Osteoblast (primary cell): ENCODE measurements around the gene NOL3. TPM values are rescaled to one million over a fixed set of nuclear protein-coding genes. Genes with fewer than 3 reads are reported as not detected.
A peak's percentile ranks its signal among the peaks of the same experiment; 100 is the strongest.

Experiments used
- DNase-seq: peaks from one replicate; pipeline ENCODE4 v3.0.0; 2011; ENCODE audit warnings: low spot score, mixed read lengths; ENCODE audit not compliant: insufficient read length; ENCODE audit errors: missing footprints
- H2AFZ ChIP-seq: 2 replicates; pipeline ENCODE4 v1.6.0; 2011; ENCODE audit warnings: mild to moderate bottlenecking, low read length
- H3K27ac ChIP-seq: 2 replicates; pipeline ENCODE4 v1.5.1; 2011; ENCODE audit warnings: mild to moderate bottlenecking, low read depth, low read length, moderate library complexity
- H3K27me3 ChIP-seq: 2 replicates; pipeline ENCODE4 v1.6.0; 2012; ENCODE audit warnings: mild to moderate bottlenecking, control low read depth, inconsistent platforms, low read length, moderate library complexity; ENCODE audit not compliant: insufficient read depth
- H3K36me3 ChIP-seq: 2 replicates; pipeline ENCODE4 v1.5.1; 2011; ENCODE audit warnings: mild to moderate bottlenecking, low read length, control low read depth, moderate library complexity; ENCODE audit not compliant: insufficient read depth
- H3K4me1 ChIP-seq: 2 replicates; pipeline ENCODE4 v1.5.1; 2011; ENCODE audit warnings: mild to moderate bottlenecking, low read length, control low read depth, moderate library complexity; ENCODE audit not compliant: insufficient read depth
- H3K4me2 ChIP-seq: 2 replicates; pipeline ENCODE4 v1.6.0; 2011; ENCODE audit warnings: mild to moderate bottlenecking, low read length; ENCODE audit not compliant: insufficient read depth
- H3K4me3 ChIP-seq: fragments of 200-600 bp; sonication (generic); 3 replicates; pipeline ENCODE4 v1.5.1; 2012; ENCODE audit warnings: mild to moderate bottlenecking, low read length, inconsistent platforms; ENCODE audit not compliant: insufficient read depth
- H3K79me2 ChIP-seq: 2 replicates; pipeline ENCODE4 v1.6.0; 2012; ENCODE audit warnings: mild to moderate bottlenecking, low read length, control low read depth, inconsistent platforms; ENCODE audit not compliant: insufficient read depth
- H3K9me3 ChIP-seq: 2 replicates; pipeline ENCODE4 v1.5.1; 2011; ENCODE audit warnings: low read depth, low read length, control low read depth
- H4K20me1 ChIP-seq: 2 replicates; pipeline ENCODE4 v1.6.0; 2012; ENCODE audit warnings: mild to moderate bottlenecking, low read length, control low read depth; ENCODE audit not compliant: insufficient read depth
- total RNA-seq: library from RNA; depleted of rRNA; stranded (reverse); fragments of >200 nt; gene quantifications from 2 replicates; pipeline ENCODE4 v1.2.3, GENCODE V29; 2012
- TF ChIP-seq, protein P1 (sequence below): IDR thresholded peaks from 2 replicates; pipeline ENCODE4 v1.5.1; 2011; ENCODE audit warnings: mild to moderate bottlenecking, low read depth, low read length, moderate library complexity; ENCODE audit errors: extremely low read depth

The NOL3 gene
- total RNA-seq, 1 donor: 10.9 TPM

DNA sequence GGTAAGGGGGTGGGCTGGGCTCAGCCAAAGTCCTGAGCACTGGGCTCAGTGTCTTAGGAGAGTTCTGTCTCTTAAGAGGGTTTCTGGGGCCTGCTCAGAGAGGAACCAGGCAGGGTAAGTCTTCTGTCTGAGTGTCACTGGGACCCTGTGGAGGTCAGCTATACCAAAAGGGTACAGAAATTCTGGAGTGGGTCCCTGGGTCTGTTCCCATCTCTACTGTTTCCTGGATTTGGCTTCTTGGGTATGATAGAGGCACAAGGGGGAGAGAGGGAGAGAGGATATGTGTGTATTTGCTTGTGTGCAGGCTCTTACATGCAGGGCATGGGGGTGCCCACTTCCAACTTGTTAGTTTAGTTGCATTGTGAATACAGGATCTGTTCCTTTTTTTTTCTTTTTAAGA lies 23.2 kb downstream of the NOL3 start:
- H2AFZ ChIP-seq: no peak overlapping the region
- DNase-seq: peak; percentile 59
- peaks cover 49% of the 10 kb centered on the region for H3K36me3 ChIP-seq
- peak overlapping the region; percentile 98 for H3K4me2 ChIP-seq
- TF ChIP-seq, protein P1, sequence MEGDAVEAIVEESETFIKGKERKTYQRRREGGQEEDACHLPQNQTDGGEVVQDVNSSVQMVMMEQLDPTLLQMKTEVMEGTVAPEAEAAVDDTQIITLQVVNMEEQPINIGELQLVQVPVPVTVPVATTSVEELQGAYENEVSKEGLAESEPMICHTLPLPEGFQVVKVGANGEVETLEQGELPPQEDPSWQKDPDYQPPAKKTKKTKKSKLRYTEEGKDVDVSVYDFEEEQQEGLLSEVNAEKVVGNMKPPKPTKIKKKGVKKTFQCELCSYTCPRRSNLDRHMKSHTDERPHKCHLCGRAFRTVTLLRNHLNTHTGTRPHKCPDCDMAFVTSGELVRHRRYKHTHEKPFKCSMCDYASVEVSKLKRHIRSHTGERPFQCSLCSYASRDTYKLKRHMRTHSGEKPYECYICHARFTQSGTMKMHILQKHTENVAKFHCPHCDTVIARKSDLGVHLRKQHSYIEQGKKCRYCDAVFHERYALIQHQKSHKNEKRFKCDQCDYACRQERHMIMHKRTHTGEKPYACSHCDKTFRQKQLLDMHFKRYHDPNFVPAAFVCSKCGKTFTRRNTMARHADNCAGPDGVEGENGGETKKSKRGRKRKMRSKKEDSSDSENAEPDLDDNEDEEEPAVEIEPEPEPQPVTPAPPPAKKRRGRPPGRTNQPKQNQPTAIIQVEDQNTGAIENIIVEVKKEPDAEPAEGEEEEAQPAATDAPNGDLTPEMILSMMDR: no peak
- H3K79me2 ChIP-seq: peaks cover 42% of the 10 kb centered on the region
- peak overlapping the region; percentile 76 for H3K27ac ChIP-seq
- H4K20me1 ChIP-seq: peaks cover 44% of the 10 kb centered on the region
- H3K4me1 ChIP-seq: peaks cover 30% of the 10 kb centered on the region
- H3K9me3 ChIP-seq: no peaks in the 10 kb centered on the region
- no peaks in the 10 kb centered on the region for H3K27me3 ChIP-seq
- peak overlapping the region; percentile 88 for H3K4me3 ChIP-seq

DNA sequence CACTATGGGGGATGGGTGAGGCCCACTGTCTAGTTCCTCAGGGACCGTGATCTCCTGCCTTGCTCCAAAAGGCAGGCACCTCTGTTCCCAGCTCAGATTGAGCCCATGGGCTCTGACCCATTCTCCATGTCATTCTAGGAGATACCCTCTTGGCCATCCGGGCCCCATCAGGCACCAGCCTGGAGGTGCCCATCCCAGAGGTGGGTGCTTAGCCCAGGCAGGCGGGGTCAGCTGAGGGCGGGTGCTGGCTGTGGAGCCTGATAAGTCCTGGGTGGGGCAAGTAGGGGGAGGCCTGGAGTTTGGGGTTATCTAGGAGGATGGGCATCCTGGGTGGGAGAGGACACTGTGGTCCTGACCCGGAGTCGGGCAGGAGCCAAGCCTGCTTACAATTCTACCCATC lies 23.9 kb downstream of the NOL3 start:
- Histone ChIP-seq H3K9me3 (no peaks in the 10 kb centered on the region), H3K27me3 (no peaks in the 10 kb centered on the region), H4K20me1 (peaks cover 46% of the 10 kb centered on the region), H3K27ac (no peak overlapping the region), H3K4me3 (no peak overlapping the region), H3K4me1 (peaks cover 30% of the 10 kb centered on the region), H3K36me3 (peaks cover 49% of the 10 kb centered on the region), H2AFZ (no peak overlapping the region), H3K4me2 (peak overlapping the region; percentile 98), H3K79me2 (peaks cover 42% of the 10 kb centered on the region)
- TF ChIP-seq, protein P1: no peak
- DNase-seq: no peak

DNA sequence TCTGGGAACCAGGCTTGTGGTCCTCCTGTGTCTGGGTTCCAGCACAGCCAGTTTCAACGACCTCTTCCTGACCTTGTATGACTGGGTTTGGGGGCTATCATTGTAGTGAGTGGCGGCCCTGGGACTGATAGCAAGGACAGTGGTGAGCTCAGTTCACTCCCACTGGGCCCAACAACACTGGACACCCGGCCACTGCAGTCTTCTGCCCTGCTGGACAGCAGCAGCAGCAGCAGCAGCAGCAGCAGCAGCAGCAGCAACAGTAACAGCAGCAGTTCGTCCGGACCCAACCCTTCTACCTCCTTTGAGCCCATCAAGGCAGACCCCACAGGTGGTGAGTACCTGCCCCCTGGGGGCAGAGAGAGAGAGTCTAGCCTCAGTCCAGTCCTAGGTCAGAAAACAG lies 25.3 kb downstream of the NOL3 start:
- peak; percentile 67 for DNase-seq
- TF ChIP-seq, protein P1: no peak
- H3K4me1 ChIP-seq: peaks cover 27% of the 10 kb centered on the region
- H3K36me3 ChIP-seq: peaks cover 49% of the 10 kb centered on the region
- H3K27me3 ChIP-seq: no peaks in the 10 kb centered on the region
- peaks cover 46% of the 10 kb centered on the region for H4K20me1 ChIP-seq
- no peak overlapping the region for H2AFZ ChIP-seq
- no peak overlapping the region for H3K4me2 ChIP-seq
- H3K4me3 ChIP-seq: no peak overlapping the region
- H3K27ac ChIP-seq: no peak overlapping the region
- peaks cover 42% of the 10 kb centered on the region for H3K79me2 ChIP-seq
- no peaks in the 10 kb centered on the region for H3K9me3 ChIP-seq

DNA sequence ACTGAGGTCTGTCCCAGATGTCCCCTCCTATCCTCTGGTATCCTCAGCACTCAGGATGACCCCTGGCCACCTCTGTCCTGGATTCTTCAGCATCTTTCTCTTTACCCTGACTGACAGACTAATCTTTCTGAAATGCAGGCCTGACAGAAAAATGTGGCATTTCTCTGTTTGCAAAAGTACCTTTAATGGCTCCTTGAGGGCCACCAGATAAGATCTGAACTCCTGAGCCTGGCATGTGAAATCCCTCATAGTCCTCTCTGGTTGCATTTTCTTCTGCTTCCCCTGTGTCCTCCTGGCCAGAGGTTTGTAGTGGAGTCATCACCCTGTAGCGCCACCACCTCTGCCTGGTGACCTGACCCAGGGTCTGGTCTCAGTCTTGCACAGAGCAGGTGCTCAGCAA lies 26.5 kb downstream of the NOL3 start:
- Histone ChIP-seq H3K36me3 (peaks cover 49% of the 10 kb centered on the region), H3K9me3 (no peaks in the 10 kb centered on the region), H4K20me1 (peaks cover 46% of the 10 kb centered on the region), H3K4me3 (no peak overlapping the region), H3K79me2 (peaks cover 42% of the 10 kb centered on the region), H2AFZ (no peak overlapping the region), H3K27ac (no peak overlapping the region), H3K27me3 (no peaks in the 10 kb centered on the region), H3K4me1 (peaks cover 17% of the 10 kb centered on the region), H3K4me2 (no peak overlapping the region)
- TF ChIP-seq, protein P1: no peak
- DNase-seq: no peak
